Muscle layer of duodenum (tissue), 2 donors: ENCODE data around the gene ADAMTS13.
A peak's percentile ranks its signal among the peaks of the same experiment; 100 is the strongest.
"Not testable (repeated sequence)": the region's sequence is repeated elsewhere in the genome, so short reads cannot be mapped to it uniquely, and the experiment has no call there.

Experiments
- H3K27ac ChIP-seq: one replicate; pipeline ENCODE4 v1.7.0; 2013; ENCODE audit warnings: mild to moderate bottlenecking, low read length
- H3K27me3 ChIP-seq: one replicate; pipeline ENCODE4 v1.7.0; 2013; ENCODE audit warnings: low read depth, mild to moderate bottlenecking, control low read depth, low read length
- H3K36me3 ChIP-seq, 2 donors: one replicate each; pipeline ENCODE4 v1.7.0; 2013; ENCODE audit warnings: low read length in 2 of 2, control low read depth in 1 of 2, mild to moderate bottlenecking in 1 of 2; ENCODE audit not compliant: insufficient read depth in 2 of 2, control insufficient read depth in 1 of 2
- H3K4me1 ChIP-seq, 2 donors: one replicate each; pipeline ENCODE4 v1.7.0; 2013; ENCODE audit warnings: low read length in 2 of 2, mild to moderate bottlenecking in 2 of 2, control low read depth in 1 of 2, moderate library complexity in 1 of 2; ENCODE audit not compliant: insufficient read depth in 2 of 2, control insufficient read depth in 1 of 2
- H3K4me3 ChIP-seq, 2 donors: one replicate each; pipeline ENCODE4 v1.7.0; 2013; ENCODE audit warnings: low read length in 2 of 2, low read depth in 1 of 2, mild to moderate bottlenecking in 1 of 2
- H3K9me3 ChIP-seq, 2 donors: one replicate each; pipeline ENCODE4 v1.7.0; 2013; ENCODE audit warnings: low read length in 2 of 2, control low read depth in 1 of 2, mild to moderate bottlenecking in 1 of 2; ENCODE audit not compliant: control insufficient read depth in 1 of 2
- donor health status: healthy.

ADAMTS13 gene

GRCh38 chr9:133421615-133422542 lies at the start of gene ADAMTS13:
TSS of gene ADAMTS13 (plus strand) at chr9:133422367. CDS start at chr9:133422444, 77 bp downstream.
- Histone ChIP-seq H3K9me3 (no peaks in the 10 kb centered on the region), H3K4me3 (no peak within 1 kb of the TSS), H3K27ac (no peak within 1 kb of the TSS), H3K4me1 (peaks cover 0 to 10% of the 10 kb centered on the region in 2 donors), H3K36me3 (peaks cover 0 to 3% of the 10 kb centered on the region in 2 donors), H3K27me3 (no peaks in the 10 kb centered on the region)

DNA sequence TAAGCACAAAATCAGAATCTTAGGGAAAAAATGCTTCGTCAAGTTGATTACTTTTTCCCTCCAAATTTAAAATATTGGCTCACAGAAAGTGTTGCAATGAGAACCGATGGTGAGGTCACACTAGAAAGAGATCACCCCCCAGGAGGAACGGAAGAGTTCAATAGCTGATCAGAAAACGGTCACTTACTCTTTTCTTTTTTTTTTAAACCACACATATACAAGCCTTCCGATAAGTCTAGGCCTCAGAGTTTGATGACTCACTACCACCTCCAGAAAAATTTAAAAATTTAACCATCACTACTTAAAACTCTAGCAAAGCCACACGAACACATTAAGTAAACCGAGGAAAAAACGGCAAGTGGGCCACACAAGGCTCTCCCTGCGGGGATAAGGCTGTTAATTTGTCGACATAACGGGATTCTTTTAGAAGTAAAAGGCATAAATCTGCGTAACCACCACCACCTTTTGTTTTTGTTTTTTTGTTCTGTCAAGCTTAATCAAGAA lies 47.5 kb upstream of the ADAMTS13 start:
- H3K36me3 ChIP-seq = peaks cover 10 to 12% of the 10 kb centered on the region in 2 donors
- no peaks in the 10 kb centered on the region for H3K27me3 ChIP-seq
- peak overlapping the region; percentile 91 to 94 for H3K4me3 ChIP-seq
- H3K4me1 ChIP-seq = peaks cover 13 to 39% of the 10 kb centered on the region in 2 donors
- no peaks in the 10 kb centered on the region for H3K9me3 ChIP-seq
- H3K27ac ChIP-seq = peak overlapping the region; percentile 82

- Histone ChIP-seq H3K27me3 (no peaks in the 10 kb centered on the region), H3K36me3 (peaks cover 5 to 12% of the 10 kb centered on the region in 2 donors), H3K27ac (peak overlapping the region; percentile 82), H3K9me3 (no peaks in the 10 kb centered on the region), H3K4me1 (peaks cover 9 to 34% of the 10 kb centered on the region in 2 donors), H3K4me3 (peak overlapping the region; percentile 91 to 94)
These were observed 46.9 kb upstream of the ADAMTS13 start for GRCh38 chr9:133375116-133375723.

DNA sequence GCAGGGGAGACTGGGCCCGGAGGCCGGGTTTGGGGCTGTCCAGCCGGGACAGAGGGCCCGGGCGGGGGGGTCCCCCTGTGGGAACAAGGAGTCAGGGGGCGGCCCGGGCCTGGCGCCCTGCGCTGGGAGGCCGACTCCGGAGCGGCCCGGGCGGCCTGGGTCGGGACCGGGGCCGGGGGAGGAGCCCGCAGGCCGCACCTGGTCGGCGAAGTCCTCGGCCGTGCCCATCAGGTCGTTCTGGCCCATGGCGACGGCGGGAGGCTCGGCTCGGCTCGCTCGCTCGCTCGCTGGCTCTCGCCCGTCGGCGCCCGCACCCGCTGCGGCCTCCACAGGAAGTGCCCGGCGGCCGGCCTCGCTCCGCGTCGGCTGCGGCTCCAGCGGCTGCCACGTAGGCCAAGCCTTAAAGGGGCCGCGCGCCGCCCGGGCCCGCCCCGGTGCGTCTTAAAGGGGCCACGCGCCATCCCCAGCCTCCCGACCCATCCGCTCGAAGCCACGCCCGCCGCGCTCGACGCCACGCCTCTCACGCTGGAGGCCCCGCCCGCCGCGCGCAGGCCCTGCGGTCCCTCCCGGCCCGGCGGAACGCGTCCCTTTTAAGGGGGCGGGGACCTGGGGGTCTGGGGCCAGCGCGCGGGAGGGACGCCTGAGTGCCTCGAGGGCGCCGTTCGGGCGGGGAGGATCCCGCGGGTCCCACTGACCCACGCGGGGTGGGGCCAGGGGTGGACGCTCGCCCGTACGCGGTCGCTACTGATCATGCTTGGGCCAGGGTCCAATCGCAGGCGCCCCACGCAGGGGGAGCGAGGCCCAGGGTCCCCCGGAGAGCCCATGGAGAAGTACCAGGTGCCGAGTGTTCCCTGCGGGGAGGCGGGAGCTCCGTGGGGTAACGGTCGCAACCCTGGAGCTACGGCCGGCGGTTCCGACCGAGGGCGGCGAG lies 46.2 kb upstream of the ADAMTS13 start, which contains the start of the genes STKLD1 and SURF4:
Gene STKLD1 (plus strand): TSS at position 643 of the 931 bp plus-strand sequence. CDS start 108 bp downstream, at position 751.
Gene SURF4 (minus strand): TSS at position 337 of the 931 bp plus-strand sequence. CDS start 91 bp downstream, at position 246.
- Histone ChIP-seq H3K27me3 (no peaks in the 10 kb centered on the region), H3K27ac (peak within 1 kb of the TSS; percentile 82), H3K4me3 (peak within 1 kb of the TSS; percentile 91 to 94), H3K4me1 (peaks cover 7 to 30% of the 10 kb centered on the region in 2 donors), H3K9me3 (no peaks in the 10 kb centered on the region), H3K36me3 (peaks cover 0 to 12% of the 10 kb centered on the region in 2 donors)

GRCh38 chr9:133377280-133377679 lies 44.9 kb upstream of the ADAMTS13 start:
- H3K9me3 ChIP-seq, H3K4me3 ChIP-seq, H3K27ac ChIP-seq, H3K27me3 ChIP-seq: not testable (repeated sequence)
- peaks cover 0 to 12% of the 10 kb centered on the region in 2 donors for H3K36me3 ChIP-seq
- peaks cover 4 to 17% of the 10 kb centered on the region in 2 donors for H3K4me1 ChIP-seq

DNA sequence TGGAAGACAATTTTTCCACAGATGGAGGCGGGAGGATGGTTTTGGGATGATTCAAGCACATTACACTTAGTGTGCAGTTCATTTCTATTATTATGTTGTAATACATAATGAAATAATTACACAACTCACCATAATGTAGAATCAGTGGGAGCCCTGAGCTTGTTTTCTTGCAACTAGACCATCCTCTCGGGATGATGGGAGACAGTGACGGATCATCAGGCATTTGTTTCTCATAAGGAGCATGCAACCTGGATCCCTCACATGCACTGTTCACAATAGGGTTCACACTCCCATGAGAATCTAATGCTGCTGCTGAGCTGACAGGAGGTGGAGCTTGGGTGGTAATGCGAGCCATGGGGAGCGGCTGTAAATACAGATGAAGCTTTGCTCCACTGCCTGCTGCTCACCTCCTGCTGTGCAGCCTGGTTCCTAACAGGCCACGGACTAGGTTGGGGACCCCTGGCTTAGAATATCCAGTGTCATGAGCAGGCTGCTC lies 44.4 kb upstream of the ADAMTS13 start:
- Histone ChIP-seq H3K27me3 (no peaks in the 10 kb centered on the region), H3K36me3 (peaks cover 0 to 10% of the 10 kb centered on the region in 2 donors), H3K9me3 (no peaks in the 10 kb centered on the region), H3K4me3 (no peak overlapping the region), H3K27ac (no peak overlapping the region), H3K4me1 (peaks cover under 1 to 12% of the 10 kb centered on the region in 2 donors)

GRCh38 chr9:133378408-133378962 lies 43.7 kb upstream of the ADAMTS13 start:
- Histone ChIP-seq H3K4me3 (no peak overlapping the region), H3K36me3 (peaks cover 0 to 7% of the 10 kb centered on the region in 2 donors), H3K27ac (no peak overlapping the region), H3K27me3 (no peaks in the 10 kb centered on the region), H3K4me1 (peaks cover 0 to 5% of the 10 kb centered on the region in 2 donors), H3K9me3 (no peaks in the 10 kb centered on the region)

GRCh38 chr9:133379153-133380086 lies 42.7 kb upstream of the ADAMTS13 start:
- Histone ChIP-seq H3K4me1 (peaks cover 0 to 5% of the 10 kb centered on the region in 2 donors), H3K9me3 (no peaks in the 10 kb centered on the region), H3K27me3 (no peaks in the 10 kb centered on the region), H3K4me3 (no peak overlapping the region), H3K36me3 (peaks cover 0 to 7% of the 10 kb centered on the region in 2 donors), H3K27ac (no peak overlapping the region)

- Histone ChIP-seq H3K27ac (no peak overlapping the region), H3K4me3 (no peak overlapping the region), H3K9me3 (no peaks in the 10 kb centered on the region), H3K36me3 (peaks cover 0 to under 1% of the 10 kb centered on the region in 2 donors), H3K4me1 (peaks cover 0 to 5% of the 10 kb centered on the region in 2 donors), H3K27me3 (no peaks in the 10 kb centered on the region)
These were observed 41.4 kb upstream of the ADAMTS13 start for GRCh38 chr9:133380734-133381133.
